Measurements from ENCODE around the gene RABL3.

DNA sequence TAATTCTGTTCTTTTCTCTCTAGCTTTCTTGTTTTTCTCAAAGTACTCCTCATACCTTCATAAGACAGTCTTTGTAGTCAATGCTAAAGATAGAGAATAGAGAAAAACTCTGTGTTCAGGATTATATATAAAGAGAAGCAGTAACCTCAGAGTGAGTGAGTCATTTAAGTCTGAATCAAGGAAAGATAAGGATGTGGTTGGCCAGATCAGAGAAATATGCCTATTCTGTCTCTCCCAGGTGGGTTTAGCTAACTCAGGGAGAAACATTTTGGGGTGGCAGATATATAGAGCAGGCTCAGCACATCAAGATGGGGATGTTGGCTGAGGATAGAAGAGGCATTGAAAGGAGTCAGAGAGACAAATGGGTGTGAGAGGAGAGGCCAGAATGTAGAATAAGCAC, 31.6 kb upstream of the RABL3 start:
- TF ChIP-seq, protein P1, sequence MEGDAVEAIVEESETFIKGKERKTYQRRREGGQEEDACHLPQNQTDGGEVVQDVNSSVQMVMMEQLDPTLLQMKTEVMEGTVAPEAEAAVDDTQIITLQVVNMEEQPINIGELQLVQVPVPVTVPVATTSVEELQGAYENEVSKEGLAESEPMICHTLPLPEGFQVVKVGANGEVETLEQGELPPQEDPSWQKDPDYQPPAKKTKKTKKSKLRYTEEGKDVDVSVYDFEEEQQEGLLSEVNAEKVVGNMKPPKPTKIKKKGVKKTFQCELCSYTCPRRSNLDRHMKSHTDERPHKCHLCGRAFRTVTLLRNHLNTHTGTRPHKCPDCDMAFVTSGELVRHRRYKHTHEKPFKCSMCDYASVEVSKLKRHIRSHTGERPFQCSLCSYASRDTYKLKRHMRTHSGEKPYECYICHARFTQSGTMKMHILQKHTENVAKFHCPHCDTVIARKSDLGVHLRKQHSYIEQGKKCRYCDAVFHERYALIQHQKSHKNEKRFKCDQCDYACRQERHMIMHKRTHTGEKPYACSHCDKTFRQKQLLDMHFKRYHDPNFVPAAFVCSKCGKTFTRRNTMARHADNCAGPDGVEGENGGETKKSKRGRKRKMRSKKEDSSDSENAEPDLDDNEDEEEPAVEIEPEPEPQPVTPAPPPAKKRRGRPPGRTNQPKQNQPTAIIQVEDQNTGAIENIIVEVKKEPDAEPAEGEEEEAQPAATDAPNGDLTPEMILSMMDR (CRISPR knock-in tag; IDR thresholded peaks at IDR 0.05) = no peak
- TF ChIP-seq KLF9 (CRISPR knock-in tag; IDR thresholded peaks at IDR 0.05; ENCODE audit: low read depth) = no peak
- TF ChIP-seq, protein P2, sequence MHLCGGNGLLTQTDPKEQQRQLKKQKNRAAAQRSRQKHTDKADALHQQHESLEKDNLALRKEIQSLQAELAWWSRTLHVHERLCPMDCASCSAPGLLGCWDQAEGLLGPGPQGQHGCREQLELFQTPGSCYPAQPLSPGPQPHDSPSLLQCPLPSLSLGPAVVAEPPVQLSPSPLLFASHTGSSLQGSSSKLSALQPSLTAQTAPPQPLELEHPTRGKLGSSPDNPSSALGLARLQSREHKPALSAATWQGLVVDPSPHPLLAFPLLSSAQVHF (CRISPR knock-in tag; IDR thresholded peaks at IDR 0.05) = no peak
- no peak for TF ChIP-seq SP4 (CRISPR knock-in tag; IDR thresholded peaks at IDR 0.05)
- no peak for TF ChIP-seq MAZ (IDR thresholded peaks at IDR 0.05; ENCODE audit: borderline replicate concordance, low read depth, low read length)
- TF ChIP-seq MAZ (CRISPR knock-in tag; IDR thresholded peaks at IDR 0.05; ENCODE audit: low read depth) = no peak

All from HepG2 (cell line).